Measurements from ENCODE around the gene UBE3B. TPM values are rescaled to one million over a fixed set of nuclear protein-coding genes. Genes with fewer than 3 reads are reported as not detected.

Gene UBE3B
- total and polyA plus RNA-seq, 4 donors: 10.0 to 58.9 (median 26.8) TPM

GRCh38 chr12:109579639-109580038 is 102.2 kb downstream of the UBE3B start:
- H3K4me3 ChIP-seq: no peak overlapping the region
- no peak for DNase-seq
- no peaks in the 10 kb centered on the region for H3K9me3 ChIP-seq (ENCODE audit: control insufficient read depth in 4 of 4, insufficient read depth in 3 of 4, low read length in 3 of 4)
- no peak for ATAC-seq (ENCODE audit: insufficient read depth, low FRiP score)
- 90 to 92% methylated on average over 7 of the region's 7 CpGs for WGBS, 2 donors
- H3K4me1 ChIP-seq (ENCODE audit: control insufficient read depth in 5 of 5, insufficient read depth in 5 of 5, low read length in 5 of 5): peaks cover 0 to 5% (median 2%) of the 10 kb centered on the region in 5 donors
- H3K27me3 ChIP-seq (ENCODE audit: control insufficient read depth in 3 of 3, insufficient read depth in 3 of 3, low read length in 2 of 3): no peaks in the 10 kb centered on the region
- no peak for TF ChIP-seq CTCF (IDR thresholded peaks at IDR 0.05; ENCODE audit: control extremely low read depth, extremely low read depth)
- H3K9ac ChIP-seq (ENCODE audit: insufficient read depth in 1 of 2, low read length in 2 of 2): no peak overlapping the region
- H3K36me3 ChIP-seq (ENCODE audit: control insufficient read depth in 4 of 4, insufficient read depth in 4 of 4, low read length in 4 of 4): peaks cover 11 to 38% (median 19%) of the 10 kb centered on the region in 4 donors
- no peak overlapping the region for H3K27ac ChIP-seq (ENCODE audit: low read depth in 1 of 2, low read length in 1 of 2)

- WGBS, 2 donors: 88 to 97% methylated on average over 8 of the region's 8 CpGs
- H3K4me1 ChIP-seq (ENCODE audit: control insufficient read depth in 5 of 5, insufficient read depth in 5 of 5, low read length in 5 of 5): peaks cover 0 to 5% (median 0%) of the 10 kb centered on the region in 5 donors
- DNase-seq (no peak), ATAC-seq (ENCODE audit: insufficient read depth, low FRiP score) (no peak)
- H3K4me3 ChIP-seq: no peak overlapping the region
- H3K27me3 ChIP-seq (ENCODE audit: control insufficient read depth in 3 of 3, insufficient read depth in 3 of 3, low read length in 2 of 3): no peaks in the 10 kb centered on the region
- peaks cover 11 to 42% (median 19%) of the 10 kb centered on the region in 4 donors for H3K36me3 ChIP-seq (ENCODE audit: control insufficient read depth in 4 of 4, insufficient read depth in 4 of 4, low read length in 4 of 4)
- no peaks in the 10 kb centered on the region for H3K9me3 ChIP-seq (ENCODE audit: control insufficient read depth in 4 of 4, insufficient read depth in 3 of 4, low read length in 3 of 4)
- TF ChIP-seq CTCF (IDR thresholded peaks at IDR 0.05; ENCODE audit: control extremely low read depth, extremely low read depth): no peak
- no peak overlapping the region for H3K9ac ChIP-seq (ENCODE audit: insufficient read depth in 1 of 2, low read length in 2 of 2)
- H3K27ac ChIP-seq (ENCODE audit: low read depth in 1 of 2, low read length in 1 of 2): no peak overlapping the region
Measured at GRCh38 chr12:109580272-109580671, 102.8 kb downstream of the UBE3B start.

- H3K9ac ChIP-seq (ENCODE audit: insufficient read depth in 1 of 2, low read length in 2 of 2): no peak overlapping the region
- H3K4me3 ChIP-seq: no peak overlapping the region
- H3K4me1 ChIP-seq (ENCODE audit: control insufficient read depth in 5 of 5, insufficient read depth in 5 of 5, low read length in 5 of 5): peaks cover 0 to 5% (median 0%) of the 10 kb centered on the region in 5 donors
- no peak for DNase-seq
- no peak for TF ChIP-seq CTCF (IDR thresholded peaks at IDR 0.05; ENCODE audit: control extremely low read depth, extremely low read depth)
- H3K27ac ChIP-seq (ENCODE audit: low read depth in 1 of 2, low read length in 1 of 2): no peak overlapping the region
- no peaks in the 10 kb centered on the region for H3K9me3 ChIP-seq (ENCODE audit: control insufficient read depth in 4 of 4, insufficient read depth in 3 of 4, low read length in 3 of 4)
- H3K27me3 ChIP-seq (ENCODE audit: control insufficient read depth in 3 of 3, insufficient read depth in 3 of 3, low read length in 2 of 3): no peaks in the 10 kb centered on the region
- 93 to 96% methylated on average over 13 of the region's 13 CpGs for WGBS, 2 donors
- no peak for ATAC-seq (ENCODE audit: insufficient read depth, low FRiP score)
- H3K36me3 ChIP-seq (ENCODE audit: control insufficient read depth in 4 of 4, insufficient read depth in 4 of 4, low read length in 4 of 4): peaks cover 9 to 43% (median 18%) of the 10 kb centered on the region in 4 donors
Measured at GRCh38 chr12:109580684-109581333, 103.4 kb downstream of the UBE3B start.

GRCh38 chr12:109581334-109581691 is 103.9 kb downstream of the UBE3B start:
- ATAC-seq (ENCODE audit: insufficient read depth, low FRiP score): no peak
- Histone ChIP-seq H3K4me1 (ENCODE audit: control insufficient read depth in 5 of 5, insufficient read depth in 5 of 5, low read length in 5 of 5) (peaks cover 0 to 5% (median 0%) of the 10 kb centered on the region in 5 donors), H3K36me3 (ENCODE audit: control insufficient read depth in 4 of 4, insufficient read depth in 4 of 4, low read length in 4 of 4) (peaks cover 9 to 44% (median 17%) of the 10 kb centered on the region in 4 donors), H3K4me3 (no peak overlapping the region), H3K9ac (ENCODE audit: insufficient read depth in 1 of 2, low read length in 2 of 2) (no peak overlapping the region), H3K9me3 (ENCODE audit: control insufficient read depth in 4 of 4, insufficient read depth in 3 of 4, low read length in 3 of 4) (no peaks in the 10 kb centered on the region), H3K27me3 (ENCODE audit: control insufficient read depth in 3 of 3, insufficient read depth in 3 of 3, low read length in 2 of 3) (no peaks in the 10 kb centered on the region), H3K27ac (ENCODE audit: low read depth in 1 of 2, low read length in 1 of 2) (peak overlapping the region in 1 of 2 donors; percentile 48)
- 90 to 95% methylated on average over 18 of the region's 18 CpGs for WGBS, 2 donors
- no peak for DNase-seq
- TF ChIP-seq CTCF (IDR thresholded peaks at IDR 0.05; ENCODE audit: control extremely low read depth, extremely low read depth): no peak
